ENCODE measurements around the gene KRT71.

The KRT71 gene

DNA sequence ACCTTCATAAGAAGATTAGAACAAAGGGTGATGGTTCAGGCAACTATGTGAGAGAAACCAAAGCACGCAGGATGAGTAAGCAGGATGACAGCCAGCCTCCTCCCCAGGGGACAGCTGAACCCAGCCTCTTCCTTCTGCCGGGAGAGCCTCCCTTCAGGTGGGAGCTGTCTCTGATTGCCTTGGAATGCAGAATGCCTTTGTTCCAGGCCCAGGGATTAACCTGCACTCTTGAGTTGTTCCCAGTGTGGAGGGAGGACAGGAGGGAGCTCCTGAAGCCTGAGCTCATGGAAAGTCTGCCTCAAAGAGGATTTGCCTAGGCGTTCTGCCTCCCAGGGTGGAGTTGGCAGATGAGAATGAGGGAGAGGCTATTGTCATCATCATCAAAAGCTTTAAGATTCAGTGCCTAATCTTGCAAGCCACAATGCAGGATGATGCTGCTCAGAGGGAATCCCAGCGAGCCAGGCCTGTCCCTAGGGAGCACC lies 56.3 kb downstream of the KRT71 start:
- H3K79me2 ChIP-seq (ENCODE audit: low read length): no peaks in the 10 kb centered on the region
- H3K9me3 ChIP-seq (replicated peaks; ENCODE audit: insufficient read depth, low read length): no peaks in the 10 kb centered on the region
- no peaks in the 10 kb centered on the region for H3K4me1 ChIP-seq (ENCODE audit: low read length)
- peaks cover 23% of the 10 kb centered on the region for H3K27me3 ChIP-seq (replicated peaks; ENCODE audit: insufficient read depth, low read length)
- no peak overlapping the region for H3K4me2 ChIP-seq (ENCODE audit: low read depth, low read length)
- no peak overlapping the region for H3K4me3 ChIP-seq (ENCODE audit: low read length)
- no peaks in the 10 kb centered on the region for H3F3A ChIP-seq (ENCODE audit: insufficient read depth, low read length)
- no peak overlapping the region for H2AFZ ChIP-seq (ENCODE audit: low read length)
- TF ChIP-seq EZH2 (optimal IDR thresholded peaks at IDR 0.05; ENCODE audit: low read depth, low read length) (no peak), EZH2phosphoT487 (IDR thresholded peaks at IDR 0.05; ENCODE audit: low read length) (no peak)
- H3K9ac ChIP-seq (ENCODE audit: low read length): no peak overlapping the region
- H3K9me2 ChIP-seq (replicated peaks; ENCODE audit: insufficient read depth, low read length): no peaks in the 10 kb centered on the region
- no peaks in the 10 kb centered on the region for H3K36me3 ChIP-seq (replicated peaks; ENCODE audit: insufficient read depth, low read length)
- no peaks in the 10 kb centered on the region for H4K20me1 ChIP-seq (ENCODE audit: insufficient read depth, low read length)
- no peak overlapping the region for H3K27ac ChIP-seq (ENCODE audit: low read length)
- no peak for DNase-seq

DNA sequence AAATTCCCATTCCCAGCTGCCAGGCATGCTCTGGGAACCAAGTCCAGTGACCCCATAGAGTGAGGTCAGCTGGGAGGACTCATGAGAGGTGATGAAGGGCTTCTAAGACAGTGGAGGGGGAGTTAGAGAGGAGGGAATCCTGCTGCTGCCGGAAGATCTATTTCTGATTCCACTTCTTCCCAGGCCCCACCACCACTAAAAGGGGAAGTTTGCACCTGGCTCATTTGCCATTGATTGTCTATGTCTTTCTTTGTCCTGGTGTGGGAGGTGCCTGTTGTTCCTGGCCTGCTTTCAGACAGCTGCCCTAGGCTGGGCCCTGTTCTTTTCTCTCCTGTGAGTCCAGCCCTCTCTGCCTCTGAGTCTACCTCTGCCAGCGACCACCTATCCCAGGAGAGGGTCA lies 56.9 kb downstream of the KRT71 start:
- no peaks in the 10 kb centered on the region for H3K9me3 ChIP-seq (replicated peaks; ENCODE audit: insufficient read depth, low read length)
- H3K4me2 ChIP-seq (ENCODE audit: low read depth, low read length): no peak overlapping the region
- no peak overlapping the region for H2AFZ ChIP-seq (ENCODE audit: low read length)
- H3K9ac ChIP-seq (ENCODE audit: low read length): no peak overlapping the region
- H3K27ac ChIP-seq (ENCODE audit: low read length): no peak overlapping the region
- H4K20me1 ChIP-seq (ENCODE audit: insufficient read depth, low read length): no peaks in the 10 kb centered on the region
- H3K27me3 ChIP-seq (replicated peaks; ENCODE audit: insufficient read depth, low read length): peaks cover 29% of the 10 kb centered on the region
- no peaks in the 10 kb centered on the region for H3K4me1 ChIP-seq (ENCODE audit: low read length)
- TF ChIP-seq EZH2 (optimal IDR thresholded peaks at IDR 0.05; ENCODE audit: low read depth, low read length) (no peak), EZH2phosphoT487 (IDR thresholded peaks at IDR 0.05; ENCODE audit: low read length) (no peak)
- TF ChIP-seq, protein P1, sequence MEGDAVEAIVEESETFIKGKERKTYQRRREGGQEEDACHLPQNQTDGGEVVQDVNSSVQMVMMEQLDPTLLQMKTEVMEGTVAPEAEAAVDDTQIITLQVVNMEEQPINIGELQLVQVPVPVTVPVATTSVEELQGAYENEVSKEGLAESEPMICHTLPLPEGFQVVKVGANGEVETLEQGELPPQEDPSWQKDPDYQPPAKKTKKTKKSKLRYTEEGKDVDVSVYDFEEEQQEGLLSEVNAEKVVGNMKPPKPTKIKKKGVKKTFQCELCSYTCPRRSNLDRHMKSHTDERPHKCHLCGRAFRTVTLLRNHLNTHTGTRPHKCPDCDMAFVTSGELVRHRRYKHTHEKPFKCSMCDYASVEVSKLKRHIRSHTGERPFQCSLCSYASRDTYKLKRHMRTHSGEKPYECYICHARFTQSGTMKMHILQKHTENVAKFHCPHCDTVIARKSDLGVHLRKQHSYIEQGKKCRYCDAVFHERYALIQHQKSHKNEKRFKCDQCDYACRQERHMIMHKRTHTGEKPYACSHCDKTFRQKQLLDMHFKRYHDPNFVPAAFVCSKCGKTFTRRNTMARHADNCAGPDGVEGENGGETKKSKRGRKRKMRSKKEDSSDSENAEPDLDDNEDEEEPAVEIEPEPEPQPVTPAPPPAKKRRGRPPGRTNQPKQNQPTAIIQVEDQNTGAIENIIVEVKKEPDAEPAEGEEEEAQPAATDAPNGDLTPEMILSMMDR (IDR thresholded peaks at IDR 0.05; ENCODE audit: low read length): no peak
- H3K79me2 ChIP-seq (ENCODE audit: low read length): no peaks in the 10 kb centered on the region
- H3K9me2 ChIP-seq (replicated peaks; ENCODE audit: insufficient read depth, low read length): no peaks in the 10 kb centered on the region
- H3K36me3 ChIP-seq (replicated peaks; ENCODE audit: insufficient read depth, low read length): no peaks in the 10 kb centered on the region
- no peak for DNase-seq
- no peak overlapping the region for H3K4me3 ChIP-seq (ENCODE audit: low read length)
- no peaks in the 10 kb centered on the region for H3F3A ChIP-seq (ENCODE audit: insufficient read depth, low read length)

DNA sequence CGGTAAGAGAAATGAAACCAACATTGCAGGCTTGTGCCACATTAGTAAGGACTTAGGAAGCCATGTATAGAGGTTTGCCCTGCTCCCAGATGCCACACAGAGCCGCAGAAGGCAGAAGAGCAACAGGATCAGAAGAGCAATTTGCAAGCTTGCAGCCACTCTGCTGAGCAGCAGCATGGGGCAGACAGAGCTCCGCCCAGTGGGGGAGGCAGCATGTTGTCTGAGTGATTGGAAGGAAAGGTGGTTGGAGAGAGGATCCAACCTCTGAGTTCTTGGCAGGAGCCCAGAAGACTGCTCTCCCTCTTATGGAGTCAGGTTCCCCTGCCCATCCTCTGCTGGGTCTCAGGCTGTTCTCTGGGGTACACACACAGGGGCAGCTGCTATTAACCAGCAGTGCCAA lies 57.6 kb downstream of the KRT71 start:
- no peak for TF ChIP-seq EZH2phosphoT487 (IDR thresholded peaks at IDR 0.05; ENCODE audit: low read length)
- TF ChIP-seq, protein P1 (IDR thresholded peaks at IDR 0.05; ENCODE audit: low read length): no peak
- no peak for TF ChIP-seq EZH2 (optimal IDR thresholded peaks at IDR 0.05; ENCODE audit: low read depth, low read length)
- Histone ChIP-seq H3K27ac (ENCODE audit: low read length) (no peak overlapping the region), H3K9me2 (replicated peaks; ENCODE audit: insufficient read depth, low read length) (no peaks in the 10 kb centered on the region), H3K4me1 (ENCODE audit: low read length) (no peaks in the 10 kb centered on the region), H3K9me3 (replicated peaks; ENCODE audit: insufficient read depth, low read length) (no peaks in the 10 kb centered on the region), H4K20me1 (ENCODE audit: insufficient read depth, low read length) (no peaks in the 10 kb centered on the region), H3K27me3 (replicated peaks; ENCODE audit: insufficient read depth, low read length) (peaks cover 33% of the 10 kb centered on the region), H3K36me3 (replicated peaks; ENCODE audit: insufficient read depth, low read length) (no peaks in the 10 kb centered on the region), H3K9ac (ENCODE audit: low read length) (no peak overlapping the region), H2AFZ (ENCODE audit: low read length) (no peak overlapping the region), H3K4me3 (ENCODE audit: low read length) (no peak overlapping the region), H3K4me2 (ENCODE audit: low read depth, low read length) (no peak overlapping the region), H3F3A (ENCODE audit: insufficient read depth, low read length) (no peaks in the 10 kb centered on the region), H3K79me2 (ENCODE audit: low read length) (no peaks in the 10 kb centered on the region)
- DNase-seq: no peak

DNA sequence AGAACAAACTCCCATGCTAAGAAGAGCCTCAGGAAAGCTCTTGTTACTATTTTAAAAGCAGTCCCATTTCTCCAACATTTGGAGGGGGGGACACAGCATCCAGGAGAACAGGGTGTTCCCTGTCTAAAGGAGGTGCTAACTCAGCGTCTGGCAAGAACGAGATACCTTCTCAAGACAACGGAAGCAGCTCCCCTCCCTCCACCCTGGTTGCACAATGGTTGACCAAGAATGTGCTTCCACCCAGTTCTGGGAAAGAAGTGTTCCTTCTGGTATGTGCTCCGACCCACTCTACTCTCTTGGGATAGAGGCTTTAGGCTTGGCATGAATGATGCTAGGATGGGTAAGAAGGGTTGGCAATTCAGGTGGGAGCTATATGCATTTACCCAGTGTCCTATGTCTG lies 58.4 kb downstream of the KRT71 start:
- H3K27ac ChIP-seq (ENCODE audit: low read length): no peak overlapping the region
- H3F3A ChIP-seq (ENCODE audit: insufficient read depth, low read length): no peaks in the 10 kb centered on the region
- no peaks in the 10 kb centered on the region for H3K9me3 ChIP-seq (replicated peaks; ENCODE audit: insufficient read depth, low read length)
- H3K79me2 ChIP-seq (ENCODE audit: low read length): no peaks in the 10 kb centered on the region
- no peak overlapping the region for H3K9ac ChIP-seq (ENCODE audit: low read length)
- H3K4me2 ChIP-seq (ENCODE audit: low read depth, low read length): no peak overlapping the region
- H2AFZ ChIP-seq (ENCODE audit: low read length): no peak overlapping the region
- no peaks in the 10 kb centered on the region for H3K4me1 ChIP-seq (ENCODE audit: low read length)
- H3K36me3 ChIP-seq (replicated peaks; ENCODE audit: insufficient read depth, low read length): no peaks in the 10 kb centered on the region
- H4K20me1 ChIP-seq (ENCODE audit: insufficient read depth, low read length): no peaks in the 10 kb centered on the region
- H3K9me2 ChIP-seq (replicated peaks; ENCODE audit: insufficient read depth, low read length): no peaks in the 10 kb centered on the region
- H3K4me3 ChIP-seq (ENCODE audit: low read length): no peak overlapping the region
- DNase-seq: no peak
- H3K27me3 ChIP-seq (replicated peaks; ENCODE audit: insufficient read depth, low read length): peaks cover 37% of the 10 kb centered on the region
- TF ChIP-seq EZH2phosphoT487 (IDR thresholded peaks at IDR 0.05; ENCODE audit: low read length) (no peak), EZH2 (optimal IDR thresholded peaks at IDR 0.05; ENCODE audit: low read depth, low read length) (no peak)
- TF ChIP-seq, protein P1 (IDR thresholded peaks at IDR 0.05; ENCODE audit: low read length): no peak
